Ectodermal cell (in vitro differentiated cells): Measurements from ENCODE around the gene ERRFI1.
"Not testable (repeated sequence)": the region's sequence is repeated elsewhere in the genome, so short reads cannot be mapped to it uniquely, and the experiment has no call there.

Experiments
- H3K27ac ChIP-seq: 2 replicates; pipeline ENCODE4 v1.7.0; 2013; ENCODE audit warnings: mild to moderate bottlenecking, low read depth, low read length; ENCODE audit not compliant: insufficient read depth, poor library complexity, severe bottlenecking
- H3K27me3 ChIP-seq: 2 replicates; pipeline ENCODE4 v1.7.0; 2013; ENCODE audit warnings: mild to moderate bottlenecking, low read length; ENCODE audit not compliant: insufficient read depth, control insufficient read depth, poor library complexity, severe bottlenecking
- H3K36me3 ChIP-seq: one replicate; pipeline ENCODE4 v1.7.0; 2013; ENCODE audit warnings: low read length; ENCODE audit not compliant: control insufficient read depth, insufficient read depth
- H3K4me1 ChIP-seq: one replicate; pipeline ENCODE4 v1.7.0; 2013; ENCODE audit warnings: low read length; ENCODE audit not compliant: control insufficient read depth, insufficient read depth
- H3K4me3 ChIP-seq: 2 replicates; pipeline ENCODE4 v1.7.0; 2013; ENCODE audit warnings: low read depth, low read length, control low read depth; ENCODE audit not compliant: insufficient read depth
- H3K9me3 ChIP-seq: 2 replicates; pipeline ENCODE4 v1.7.0; 2013; ENCODE audit warnings: mild to moderate bottlenecking, low read length, moderate library complexity; ENCODE audit not compliant: control insufficient read depth
- WGBS, 2 experiments: methylation state at CpG; one replicate each; pipeline ENCODE4 v1.1.7; 2013; ENCODE audit warnings: missing lambda C conversion rate in 2 of 2; 5-methylcytosine and 5-hydroxymethylcytosine counted together

ERRFI1 gene

GRCh38 chr1:7971024-7971423 lies 55.1 kb downstream of the ERRFI1 start:
- 96 to 99% methylated on average over 6 of the region's 6 CpGs for WGBS, 2 experiments
- Histone ChIP-seq H3K4me3 (no peak overlapping the region), H3K27me3 (no peaks in the 10 kb centered on the region), H3K36me3 (peaks cover 36% of the 10 kb centered on the region), H3K27ac (no peak overlapping the region), H3K9me3 (no peaks in the 10 kb centered on the region), H3K4me1 (no peaks in the 10 kb centered on the region)

DNA sequence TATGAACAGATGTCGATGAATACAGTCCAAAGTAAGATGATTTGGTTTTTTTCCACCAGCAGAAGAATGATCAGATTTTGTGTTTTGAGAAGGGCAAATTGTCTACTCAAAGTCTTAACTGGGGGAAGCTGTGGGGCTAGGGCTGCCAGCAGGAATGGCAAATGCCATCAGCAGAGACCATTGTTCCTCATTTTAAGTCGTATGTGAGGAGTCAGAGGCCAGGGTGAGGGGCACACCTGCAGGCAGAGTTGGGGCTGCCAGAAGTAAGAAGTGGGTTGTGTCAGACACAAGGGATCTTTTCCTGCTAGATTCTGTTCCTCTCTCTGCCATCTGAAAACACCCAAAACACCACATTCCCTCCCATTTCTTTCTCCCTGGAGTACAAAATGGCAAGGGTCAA lies 55.9 kb downstream of the ERRFI1 start:
- Histone ChIP-seq H3K27ac (no peak overlapping the region), H3K36me3 (peaks cover 41% of the 10 kb centered on the region), H3K27me3 (no peaks in the 10 kb centered on the region), H3K4me1 (no peaks in the 10 kb centered on the region), H3K4me3 (no peak overlapping the region), H3K9me3 (no peaks in the 10 kb centered on the region)
- WGBS, 2 experiments, result 92 to 98% methylated on average over 2 of the region's 2 CpGs

DNA sequence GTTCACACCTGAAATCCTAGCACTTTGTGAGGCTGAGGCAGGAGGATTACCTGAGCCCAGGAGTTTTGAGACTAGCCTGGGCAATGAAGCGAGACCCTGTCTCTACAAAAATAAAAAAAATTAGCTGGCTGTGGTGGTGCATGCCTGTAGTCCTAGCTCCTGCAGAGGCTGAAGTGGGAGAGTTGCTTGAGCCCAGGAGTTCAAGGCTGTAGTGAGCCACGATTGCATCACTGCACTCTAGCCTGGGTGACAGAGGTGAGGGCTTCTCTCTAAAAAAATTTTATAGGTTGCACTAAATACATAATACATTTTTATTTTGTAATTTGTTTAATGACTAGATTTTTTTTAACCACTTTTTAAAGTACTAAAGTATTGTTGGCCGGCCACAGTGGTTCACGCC lies 58.5 kb downstream of the ERRFI1 start:
- no peak overlapping the region for H3K4me3 ChIP-seq
- no peak overlapping the region for H3K27ac ChIP-seq
- H3K9me3 ChIP-seq, result no peaks in the 10 kb centered on the region
- H3K27me3 ChIP-seq, result no peaks in the 10 kb centered on the region
- H3K36me3 ChIP-seq, result peaks cover 44% of the 10 kb centered on the region
- peaks cover 1% of the 10 kb centered on the region for H3K4me1 ChIP-seq
- 92 to 97% methylated on average over 4 of the region's 4 CpGs for WGBS, 2 experiments

DNA sequence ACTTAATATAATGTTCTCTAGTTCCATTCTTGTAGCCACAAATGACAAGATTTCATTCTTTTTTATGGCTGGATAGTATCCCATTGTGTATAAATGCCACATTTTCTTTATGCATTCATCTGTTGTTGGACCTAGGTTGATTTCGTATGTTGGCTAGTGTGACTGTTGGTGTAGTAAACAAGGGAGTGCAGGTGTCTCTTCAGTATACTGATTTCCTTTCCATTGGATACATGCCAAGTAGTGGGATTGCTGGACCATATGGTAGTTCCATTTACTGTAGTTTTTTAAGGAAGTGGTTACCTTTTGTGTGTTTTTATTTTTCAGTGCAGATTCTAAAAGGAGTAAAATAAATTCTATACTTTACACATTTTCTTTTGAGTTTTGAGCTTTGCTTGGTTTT lies 58.9 kb downstream of the ERRFI1 start:
- peaks cover 43% of the 10 kb centered on the region for H3K36me3 ChIP-seq
- 95 to 100% methylated on average over 1 of the region's 1 CpG for WGBS, 2 experiments
- no peaks in the 10 kb centered on the region for H3K9me3 ChIP-seq
- no peak overlapping the region for H3K4me3 ChIP-seq
- H3K4me1 ChIP-seq, result peaks cover 6% of the 10 kb centered on the region
- no peak overlapping the region for H3K27ac ChIP-seq
- H3K27me3 ChIP-seq, result no peaks in the 10 kb centered on the region

- H3K36me3 ChIP-seq, result peaks cover 20% of the 10 kb centered on the region
- no peaks in the 10 kb centered on the region for H3K9me3 ChIP-seq
Measured at GRCh38 chr1:7964476-7964875, 61.6 kb downstream of the ERRFI1 start.

GRCh38 chr1:7963841-7964240 lies 62.3 kb downstream of the ERRFI1 start:
- H3K4me1 ChIP-seq, H3K9me3 ChIP-seq, H3K27me3 ChIP-seq, H3K4me3 ChIP-seq, H3K27ac ChIP-seq: not testable (repeated sequence)
- 91 to 98% methylated on average over 7 of the region's 7 CpGs for WGBS, 2 experiments
- H3K36me3 ChIP-seq, result peaks cover 14% of the 10 kb centered on the region

More at GRCh38 chr1:7964476-7964875, 61.6 kb downstream of the ERRFI1 start:
- WGBS, 2 experiments, result 98% methylated on average over 3 of the region's 3 CpGs
- no peak overlapping the region for H3K27ac ChIP-seq
- H3K27me3 ChIP-seq, result no peaks in the 10 kb centered on the region
- H3K4me3 ChIP-seq, result no peak overlapping the region
- peaks cover 7% of the 10 kb centered on the region for H3K4me1 ChIP-seq

DNA sequence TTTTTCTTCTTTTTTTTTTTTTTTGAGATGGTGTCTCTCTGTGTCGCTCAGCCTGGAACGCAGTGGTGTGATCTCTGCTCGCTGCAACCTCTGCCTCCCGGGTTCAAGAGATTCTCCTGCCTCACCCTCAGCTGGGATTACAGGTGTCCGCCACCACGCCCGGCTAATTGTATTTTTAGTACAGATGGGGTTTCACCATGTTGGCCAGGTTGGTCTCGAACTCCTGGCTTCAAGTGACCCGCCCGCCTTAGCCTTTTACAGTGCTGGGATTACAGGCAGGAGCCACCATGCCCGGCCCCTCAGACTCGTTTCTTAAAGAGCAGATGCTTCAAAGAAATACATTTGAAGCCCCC lies 62.8 kb downstream of the ERRFI1 start:
- H3K9me3 ChIP-seq, H3K36me3 ChIP-seq, H3K4me1 ChIP-seq, H3K4me3 ChIP-seq, H3K27me3 ChIP-seq, H3K27ac ChIP-seq: not testable (repeated sequence)
- 94 to 95% methylated on average over 12 of the region's 12 CpGs for WGBS, 2 experiments

DNA sequence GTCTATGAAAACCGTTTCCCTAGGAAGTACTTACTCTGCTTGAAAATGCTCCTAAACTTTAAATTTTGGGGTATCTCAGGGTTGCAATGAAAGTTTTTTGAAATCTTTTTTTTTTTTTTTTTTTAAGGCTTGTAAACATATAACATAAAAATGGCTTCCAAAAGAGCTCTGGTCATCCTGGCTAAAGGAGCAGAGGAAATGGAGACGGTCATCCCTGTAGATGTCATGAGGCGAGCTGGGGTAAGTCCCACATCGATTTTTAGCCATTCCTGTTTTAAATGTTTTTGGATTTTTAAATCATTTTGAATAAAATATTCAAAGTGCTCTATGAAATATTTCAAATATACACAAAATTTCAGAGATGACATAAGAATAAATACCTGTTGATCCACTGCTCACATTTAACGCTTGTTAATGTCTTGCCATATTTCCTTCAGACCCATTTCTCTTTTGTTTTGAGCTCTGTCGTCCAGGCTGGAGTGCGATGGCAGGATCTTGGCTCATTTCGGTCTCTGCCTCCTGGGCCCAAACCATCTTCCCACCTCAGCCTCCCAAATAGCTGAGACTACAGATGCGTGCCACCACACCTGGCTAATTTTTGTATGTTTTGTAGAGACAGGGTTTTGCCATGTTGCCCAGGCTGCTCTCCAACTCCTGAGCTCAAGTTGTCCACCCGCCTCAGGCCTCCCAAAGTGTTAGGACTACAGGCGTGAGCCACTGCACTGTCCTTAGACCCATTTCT lies 63.3 kb downstream of the ERRFI1 start:
- no peak overlapping the region for H3K27ac ChIP-seq
- 93% methylated on average over 10 to 11 of the region's 11 CpGs for WGBS, 2 experiments
- peaks cover 7% of the 10 kb centered on the region for H3K4me1 ChIP-seq
- no peaks in the 10 kb centered on the region for H3K9me3 ChIP-seq
- H3K4me3 ChIP-seq, result peak overlapping the region; percentile 77
- H3K27me3 ChIP-seq, result no peaks in the 10 kb centered on the region
- peaks cover 9% of the 10 kb centered on the region for H3K36me3 ChIP-seq

- Histone ChIP-seq H3K27me3 (no peaks in the 10 kb centered on the region), H3K27ac (no peak overlapping the region), H3K36me3 (peaks cover 9% of the 10 kb centered on the region), H3K4me3 (peak overlapping the region; percentile 77), H3K4me1 (peaks cover 7% of the 10 kb centered on the region), H3K9me3 (no peaks in the 10 kb centered on the region)
- WGBS, 2 experiments, result 1 to 2% methylated on average over 10 of the region's 10 CpGs
Measured at GRCh38 chr1:7962014-7962335, 64.1 kb downstream of the ERRFI1 start.
